ENCODE results near the gene PSMC4.

The PSMC4 gene

DNA sequence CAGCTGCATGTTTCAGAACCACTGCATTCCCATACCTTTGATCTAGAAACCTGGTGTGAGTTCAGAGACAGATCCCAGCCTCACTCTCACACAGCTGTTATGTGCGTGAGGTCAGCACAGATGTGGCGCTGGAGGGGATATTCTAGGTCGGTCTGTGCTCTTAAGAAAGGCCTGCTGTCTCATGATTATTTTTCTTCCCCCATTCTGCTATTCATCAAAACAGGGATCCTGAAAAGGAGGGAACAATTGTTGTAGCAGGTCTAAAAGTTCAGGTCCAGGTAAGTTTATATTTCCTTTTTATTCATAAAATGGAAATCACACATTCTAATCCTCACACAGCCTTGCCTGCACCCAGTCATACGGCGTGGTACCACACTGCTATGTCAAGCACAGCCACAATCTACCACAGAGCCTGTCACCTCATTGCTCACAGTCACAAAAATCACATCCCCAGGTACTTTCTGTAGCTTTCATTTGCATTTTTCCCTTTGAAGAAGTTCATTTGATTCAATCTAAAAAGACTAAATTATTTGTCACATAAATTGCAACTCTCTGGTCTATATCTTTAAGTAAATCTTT lies 26.8 kb downstream of the PSMC4 start:
- no peak for DNase-seq
- H3K36me3 ChIP-seq (ENCODE audit: control insufficient read depth in 1 of 2, insufficient read depth in 2 of 2, low read depth in 1 of 2, low read length in 2 of 2) = peaks cover 0 to 3% of the 10 kb centered on the region in 2 experiments

DNA sequence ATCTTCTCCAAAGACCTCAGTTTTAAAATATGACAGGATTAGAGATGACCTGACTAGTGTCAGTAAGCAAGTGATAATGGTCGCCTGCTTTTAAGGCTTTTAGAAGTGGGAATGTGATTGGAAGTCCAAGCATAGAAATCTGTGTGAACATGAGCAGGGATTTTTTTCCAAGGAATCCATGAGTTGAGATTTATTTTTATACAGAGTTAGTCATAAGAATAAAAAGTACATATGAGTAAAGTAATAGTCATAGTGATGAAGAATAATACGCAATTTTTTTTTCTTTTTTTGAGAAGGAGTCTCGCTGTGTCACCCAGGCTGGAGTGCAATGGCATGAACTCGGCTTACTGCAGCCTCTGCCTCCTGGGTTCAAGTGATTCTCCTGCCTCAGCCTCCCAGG lies 27.5 kb downstream of the PSMC4 start:
- Histone ChIP-seq H3K27ac (ENCODE audit: low read length, poor library complexity, severe bottlenecking) (no peak overlapping the region), H3K4me1 (ENCODE audit: control insufficient read depth, insufficient read depth, low read depth, low read length) (peaks cover 8% of the 10 kb centered on the region), H3K36me3 (ENCODE audit: control insufficient read depth in 1 of 2, insufficient read depth in 2 of 2, low read depth in 1 of 2, low read length in 2 of 2) (peaks cover 0 to 3% of the 10 kb centered on the region in 2 experiments), H3K79me1 (replicated peaks; ENCODE audit: low read length, poor library complexity, severe bottlenecking) (peaks cover 21% of the 10 kb centered on the region), H3K4me2 (ENCODE audit: low read length, poor library complexity, severe bottlenecking) (no peak overlapping the region), H2AFZ (ENCODE audit: low read depth, low read length) (no peak overlapping the region), H2BK12ac (ENCODE audit: low read length in 2 of 2) (no peak overlapping the region), H3K27me3 (ENCODE audit: control insufficient read depth in 1 of 2, insufficient read depth in 1 of 2, low read length in 2 of 2) (no peaks in the 10 kb centered on the region), H2BK5ac (ENCODE audit: low read depth, low read length, poor library complexity, severe bottlenecking) (no peak overlapping the region), H3K4me3 (ENCODE audit: insufficient read depth in 1 of 2, low read depth in 1 of 2, low read length in 2 of 2) (no peak overlapping the region), H3K23ac (ENCODE audit: low read length in 2 of 2) (no peak overlapping the region), H2AK5ac (ENCODE audit: low read length, severe bottlenecking) (no peak overlapping the region), H3K4ac (ENCODE audit: low read depth in 1 of 2, low read length in 2 of 2) (no peak overlapping the region), H2BK15ac (ENCODE audit: low read depth, poor library complexity, severe bottlenecking) (no peak overlapping the region), H4K91ac (ENCODE audit: low read length) (no peak overlapping the region), H3K18ac (ENCODE audit: low read depth in 1 of 2, low read length in 2 of 2) (no peak overlapping the region), H2BK120ac (ENCODE audit: low read depth, low read length) (no peak overlapping the region), H4K8ac (ENCODE audit: low read length) (no peak overlapping the region), H3K14ac (ENCODE audit: low read length in 2 of 2) (no peak overlapping the region), H3K9ac (ENCODE audit: low read length) (peak overlapping the region; percentile 53), H3K9me3 (ENCODE audit: control insufficient read depth, low read length) (no peaks in the 10 kb centered on the region)
- 93% methylated on average over 4 of the region's 4 CpGs for WGBS
- DNase-seq = no peak

More for the DNA sequence above, 26.8 kb downstream of the PSMC4 start:
- H3K18ac ChIP-seq (ENCODE audit: low read depth in 1 of 2, low read length in 2 of 2) = peak overlapping the region in 1 of 2 experiments; percentile 95
- H3K9me3 ChIP-seq (ENCODE audit: control insufficient read depth, low read length) = no peaks in the 10 kb centered on the region
- no peak overlapping the region for H2BK120ac ChIP-seq (ENCODE audit: low read depth, low read length)
- peak overlapping the region; percentile 94 for H2AFZ ChIP-seq (ENCODE audit: low read depth, low read length)
- H3K9ac ChIP-seq (ENCODE audit: low read length) = peak overlapping the region; percentile 97
- H4K91ac ChIP-seq (ENCODE audit: low read length) = no peak overlapping the region
- no peak overlapping the region for H2AK5ac ChIP-seq (ENCODE audit: low read length, severe bottlenecking)
- H2BK5ac ChIP-seq (ENCODE audit: low read depth, low read length, poor library complexity, severe bottlenecking) = no peak overlapping the region
- H3K4me3 ChIP-seq (ENCODE audit: insufficient read depth in 1 of 2, low read depth in 1 of 2, low read length in 2 of 2) = peak overlapping the region in 1 of 2 experiments; percentile 96
- peaks cover 8% of the 10 kb centered on the region for H3K4me1 ChIP-seq (ENCODE audit: control insufficient read depth, insufficient read depth, low read depth, low read length)
- no peak overlapping the region for H3K27ac ChIP-seq (ENCODE audit: low read length, poor library complexity, severe bottlenecking)
- H3K79me1 ChIP-seq (replicated peaks; ENCODE audit: low read length, poor library complexity, severe bottlenecking) = peaks cover 24% of the 10 kb centered on the region
- H2BK12ac ChIP-seq (ENCODE audit: low read length in 2 of 2) = no peak overlapping the region
- WGBS = 100% methylated on average over 2 of the region's 5 CpGs
- no peaks in the 10 kb centered on the region for H3K27me3 ChIP-seq (ENCODE audit: control insufficient read depth in 1 of 2, insufficient read depth in 1 of 2, low read length in 2 of 2)
- no peak overlapping the region for H3K23ac ChIP-seq (ENCODE audit: low read length in 2 of 2)
- H2BK15ac ChIP-seq (ENCODE audit: low read depth, poor library complexity, severe bottlenecking) = no peak overlapping the region
- no peak overlapping the region for H3K14ac ChIP-seq (ENCODE audit: low read length in 2 of 2)
- H3K4me2 ChIP-seq (ENCODE audit: low read length, poor library complexity, severe bottlenecking) = peak overlapping the region; percentile 65
- H3K4ac ChIP-seq (ENCODE audit: low read depth in 1 of 2, low read length in 2 of 2) = peak overlapping the region in 1 of 2 experiments; percentile 99
- peak overlapping the region; percentile 95 for H4K8ac ChIP-seq (ENCODE audit: low read length)

- Histone ChIP-seq H3K9me3 (ENCODE audit: control insufficient read depth, low read length) (peaks cover 30% of the 10 kb centered on the region), H3K4me1 (ENCODE audit: control insufficient read depth, insufficient read depth, low read depth, low read length) (no peaks in the 10 kb centered on the region), H3K27ac (ENCODE audit: low read length, poor library complexity, severe bottlenecking) (no peak overlapping the region), H3K9ac (ENCODE audit: low read length) (peak overlapping the region; percentile 56), H3K36me3 (ENCODE audit: control insufficient read depth in 1 of 2, insufficient read depth in 2 of 2, low read depth in 1 of 2, low read length in 2 of 2) (peaks cover 6 to 43% of the 10 kb centered on the region in 2 experiments), H3K23ac (ENCODE audit: low read length in 2 of 2) (no peak overlapping the region), H4K8ac (ENCODE audit: low read length) (no peak overlapping the region), H3K18ac (ENCODE audit: low read depth in 1 of 2, low read length in 2 of 2) (no peak overlapping the region), H2BK120ac (ENCODE audit: low read depth, low read length) (no peak overlapping the region), H2AFZ (ENCODE audit: low read depth, low read length) (no peak overlapping the region), H3K4me3 (ENCODE audit: insufficient read depth in 1 of 2, low read depth in 1 of 2, low read length in 2 of 2) (peak overlapping the region in 1 of 2 experiments; percentile 34), H3K4me2 (ENCODE audit: low read length, poor library complexity, severe bottlenecking) (no peak overlapping the region), H3K14ac (ENCODE audit: low read length in 2 of 2) (no peak overlapping the region), H3K27me3 (ENCODE audit: control insufficient read depth in 1 of 2, insufficient read depth in 1 of 2, low read length in 2 of 2) (no peaks in the 10 kb centered on the region), H2BK5ac (ENCODE audit: low read depth, low read length, poor library complexity, severe bottlenecking) (no peak overlapping the region), H3K79me1 (replicated peaks; ENCODE audit: low read length, poor library complexity, severe bottlenecking) (no peaks in the 10 kb centered on the region), H2BK15ac (ENCODE audit: low read depth, poor library complexity, severe bottlenecking) (no peak overlapping the region), H2AK5ac (ENCODE audit: low read length, severe bottlenecking) (no peak overlapping the region), H4K91ac (ENCODE audit: low read length) (no peak overlapping the region), H2BK12ac (ENCODE audit: low read length in 2 of 2) (no peak overlapping the region), H3K4ac (ENCODE audit: low read depth in 1 of 2, low read length in 2 of 2) (no peak overlapping the region)
- WGBS = 89% methylated on average over 2 of the region's 4 CpGs
- no peak for DNase-seq
Measured at GRCh38 chr19:40005691-40006272, 34.8 kb downstream of the PSMC4 start.

- Histone ChIP-seq H3K14ac (ENCODE audit: low read length in 2 of 2) (no peak overlapping the region), H2BK15ac (ENCODE audit: low read depth, poor library complexity, severe bottlenecking) (no peak overlapping the region), H3K4ac (ENCODE audit: low read depth in 1 of 2, low read length in 2 of 2) (no peak overlapping the region), H3K4me2 (ENCODE audit: low read length, poor library complexity, severe bottlenecking) (no peak overlapping the region), H4K91ac (ENCODE audit: low read length) (no peak overlapping the region), H3K9me3 (ENCODE audit: control insufficient read depth, low read length) (peaks cover 30% of the 10 kb centered on the region), H3K4me1 (ENCODE audit: control insufficient read depth, insufficient read depth, low read depth, low read length) (no peaks in the 10 kb centered on the region), H2AFZ (ENCODE audit: low read depth, low read length) (no peak overlapping the region), H2BK12ac (ENCODE audit: low read length in 2 of 2) (no peak overlapping the region), H3K27me3 (ENCODE audit: control insufficient read depth in 1 of 2, insufficient read depth in 1 of 2, low read length in 2 of 2) (no peaks in the 10 kb centered on the region), H2BK120ac (ENCODE audit: low read depth, low read length) (no peak overlapping the region), H3K36me3 (ENCODE audit: control insufficient read depth in 1 of 2, insufficient read depth in 2 of 2, low read depth in 1 of 2, low read length in 2 of 2) (peaks cover 6 to 43% of the 10 kb centered on the region in 2 experiments), H2AK5ac (ENCODE audit: low read length, severe bottlenecking) (no peak overlapping the region), H3K4me3 (ENCODE audit: insufficient read depth in 1 of 2, low read depth in 1 of 2, low read length in 2 of 2) (peak overlapping the region in 1 of 2 experiments; percentile 34), H3K18ac (ENCODE audit: low read depth in 1 of 2, low read length in 2 of 2) (no peak overlapping the region), H2BK5ac (ENCODE audit: low read depth, low read length, poor library complexity, severe bottlenecking) (no peak overlapping the region), H4K8ac (ENCODE audit: low read length) (no peak overlapping the region), H3K27ac (ENCODE audit: low read length, poor library complexity, severe bottlenecking) (no peak overlapping the region), H3K79me1 (replicated peaks; ENCODE audit: low read length, poor library complexity, severe bottlenecking) (no peaks in the 10 kb centered on the region), H3K9ac (ENCODE audit: low read length) (peak overlapping the region; percentile 56), H3K23ac (ENCODE audit: low read length in 2 of 2) (no peak overlapping the region)
- peak; percentile 29 for DNase-seq
- 83% methylated on average over 1 of the region's 1 CpG for WGBS
Measured at GRCh38 chr19:40006273-40006691, 35.3 kb downstream of the PSMC4 start.
